GM19193 (cell line): ENCODE measurements around the gene HS6ST1.

ENCODE experiments used
- POLR2A ChIP-seq: IDR thresholded peaks from 4 replicates; pipeline ENCODE4 v1.6.1; 2011; ENCODE audit not compliant: insufficient read depth, insufficient read length; ENCODE audit errors: extremely low read depth

HS6ST1 gene, protein sequence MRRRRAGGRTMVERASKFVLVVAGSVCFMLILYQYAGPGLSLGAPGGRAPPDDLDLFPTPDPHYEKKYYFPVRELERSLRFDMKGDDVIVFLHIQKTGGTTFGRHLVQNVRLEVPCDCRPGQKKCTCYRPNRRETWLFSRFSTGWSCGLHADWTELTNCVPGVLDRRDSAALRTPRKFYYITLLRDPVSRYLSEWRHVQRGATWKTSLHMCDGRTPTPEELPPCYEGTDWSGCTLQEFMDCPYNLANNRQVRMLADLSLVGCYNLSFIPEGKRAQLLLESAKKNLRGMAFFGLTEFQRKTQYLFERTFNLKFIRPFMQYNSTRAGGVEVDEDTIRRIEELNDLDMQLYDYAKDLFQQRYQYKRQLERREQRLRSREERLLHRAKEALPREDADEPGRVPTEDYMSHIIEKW

DNA sequence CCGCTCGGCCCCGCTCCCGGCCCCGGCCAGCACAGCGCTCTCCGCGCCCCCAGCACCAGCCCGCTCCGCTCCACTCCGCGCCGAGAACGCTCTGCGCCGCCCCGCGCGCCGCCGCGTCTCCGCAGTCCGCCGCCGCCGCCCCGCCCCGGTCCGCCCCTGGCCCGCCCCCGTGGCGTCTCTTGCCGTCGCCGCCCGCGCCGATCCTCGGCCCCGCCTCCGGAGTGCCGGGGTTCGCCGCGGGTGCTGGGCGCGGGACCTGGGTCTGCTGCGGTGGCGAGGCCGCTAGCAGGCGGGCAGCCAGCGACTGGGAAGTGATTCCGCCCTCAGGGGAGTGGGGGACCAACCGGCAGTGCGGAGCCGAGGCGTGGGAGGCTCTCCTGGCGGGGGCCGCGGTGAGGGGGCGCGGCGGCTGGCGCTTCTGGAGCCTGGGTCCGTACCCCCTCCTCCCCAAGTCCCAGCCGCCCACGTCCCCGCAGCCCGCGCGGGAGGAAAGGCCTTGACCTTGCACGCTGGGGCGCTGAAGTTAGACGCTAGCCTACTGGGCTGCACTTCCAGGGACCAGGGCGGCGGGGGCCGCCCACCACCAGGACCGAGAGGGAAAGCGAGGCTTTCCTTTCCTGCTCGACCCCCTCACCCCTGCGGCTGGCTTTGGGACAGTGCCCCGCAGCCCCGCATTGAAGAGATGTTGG, at the start of gene HS6ST1:
Gene HS6ST1, minus strand, starts transcription at position 93 of the 689 bp plus-strand sequence. CDS start 305 bp downstream, outside the sequence.
- TF ChIP-seq POLR2A, result peak; percentile 54

DNA sequence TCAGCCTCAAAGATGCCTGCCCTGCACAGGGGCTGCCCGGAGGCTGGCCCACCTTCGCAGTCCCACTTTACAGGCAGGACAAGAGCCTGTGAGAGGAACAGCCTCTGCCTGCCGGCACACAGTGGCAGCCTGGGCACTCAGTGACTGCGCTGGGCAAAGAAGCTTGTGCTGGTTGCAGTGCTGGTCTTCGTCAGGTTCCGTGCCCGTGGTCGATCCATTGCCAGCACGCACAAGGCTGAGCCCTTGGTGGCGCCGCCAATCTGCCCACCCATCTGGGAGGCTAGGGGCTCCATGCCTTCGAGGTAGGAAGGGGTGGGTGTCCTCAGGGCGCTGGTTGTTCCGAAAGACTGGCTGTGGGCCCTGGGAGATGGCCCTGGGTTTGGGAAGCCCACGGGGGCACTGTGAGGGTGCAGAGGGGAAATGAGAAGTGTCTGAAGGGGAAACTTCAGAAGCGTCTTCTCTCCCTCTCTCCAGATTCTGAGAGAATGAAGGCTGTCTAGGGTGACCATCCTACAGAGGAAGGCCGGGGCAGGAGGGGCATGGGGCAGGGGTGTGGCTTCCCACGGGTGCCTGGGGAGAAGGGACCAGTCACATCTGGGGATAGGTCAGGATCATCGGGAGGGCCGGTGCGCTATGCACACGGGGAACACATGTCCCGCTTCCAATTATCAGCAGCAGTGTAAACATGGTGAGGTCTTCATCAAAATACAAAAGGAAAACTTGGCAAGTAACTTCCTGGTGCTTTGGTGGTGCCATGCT, 49.1 kb upstream of the HS6ST1 start:
- TF ChIP-seq POLR2A, result no peak

DNA sequence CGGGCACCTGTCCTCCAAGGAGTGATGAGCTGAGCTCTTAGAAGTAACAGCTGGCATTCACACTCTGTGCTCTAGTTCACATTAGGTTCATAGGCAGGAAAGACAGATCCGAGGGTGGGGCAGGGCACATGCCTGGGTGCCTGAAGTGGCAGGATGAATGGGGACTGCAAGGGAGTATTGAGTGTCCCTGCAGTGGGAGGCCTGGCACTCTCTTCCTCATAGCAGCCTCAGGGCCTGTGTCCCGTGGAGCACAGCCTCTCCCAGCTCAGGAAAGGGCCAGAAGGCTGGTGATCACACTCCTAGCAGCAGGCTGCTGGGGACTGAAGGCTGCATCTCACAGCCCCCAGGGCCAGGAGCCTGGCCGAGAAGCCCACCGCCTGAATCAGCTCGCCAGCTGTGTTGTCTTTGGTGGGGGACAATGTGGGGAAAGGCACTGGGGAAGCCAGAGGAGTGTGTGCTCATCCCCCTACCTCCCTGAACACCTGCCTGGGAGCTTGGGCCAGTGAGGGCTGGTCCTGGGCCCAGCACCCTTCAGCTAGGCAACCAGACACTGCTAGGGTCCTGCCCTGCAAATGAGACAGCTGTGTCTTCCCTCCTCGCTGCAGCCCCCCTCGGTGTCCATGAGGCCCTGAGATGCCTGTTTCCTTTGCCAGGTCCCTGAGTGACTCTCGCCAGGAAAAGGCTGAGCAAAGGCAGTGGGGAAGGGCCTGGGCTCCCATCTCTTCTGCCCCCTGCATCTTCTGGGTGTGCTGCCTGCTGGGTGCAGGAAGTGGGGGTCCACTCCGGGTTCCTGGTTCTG, 48.2 kb upstream of the HS6ST1 start:
- TF ChIP-seq POLR2A, result no peak

DNA sequence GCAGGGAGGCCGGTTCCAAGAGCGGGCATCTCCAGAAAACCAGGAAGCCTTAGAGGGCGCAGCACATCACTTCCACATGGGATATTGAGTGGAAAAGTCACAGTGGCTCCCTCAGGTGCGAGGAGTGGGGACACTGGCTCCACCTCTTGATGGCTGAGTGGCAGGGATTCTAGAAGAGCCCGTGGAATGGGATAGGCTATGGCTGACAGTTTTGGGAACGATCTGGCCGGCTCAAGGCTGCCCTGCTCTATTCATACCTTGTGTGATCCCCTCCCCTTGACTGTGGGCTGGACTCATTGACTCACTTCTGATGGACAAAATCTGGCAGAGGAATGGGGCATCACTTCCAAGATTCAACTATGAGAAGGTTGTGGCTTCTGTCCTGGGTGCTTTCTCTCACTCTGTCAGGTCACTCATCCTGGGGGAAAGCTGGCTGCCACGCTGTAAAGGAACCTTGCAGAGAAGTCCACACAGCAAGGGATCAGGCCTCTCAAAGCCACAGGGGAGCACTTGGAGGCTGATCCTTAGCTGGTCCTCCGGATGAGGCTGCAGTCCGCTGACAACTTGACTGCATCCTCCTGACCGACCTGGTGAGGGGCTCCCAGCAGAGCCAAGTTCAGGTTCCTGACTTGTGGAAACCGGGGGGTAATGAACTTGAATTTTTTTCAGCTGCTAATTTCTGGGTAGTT, 46.7 kb upstream of the HS6ST1 start:
- TF ChIP-seq POLR2A, result no peak

DNA sequence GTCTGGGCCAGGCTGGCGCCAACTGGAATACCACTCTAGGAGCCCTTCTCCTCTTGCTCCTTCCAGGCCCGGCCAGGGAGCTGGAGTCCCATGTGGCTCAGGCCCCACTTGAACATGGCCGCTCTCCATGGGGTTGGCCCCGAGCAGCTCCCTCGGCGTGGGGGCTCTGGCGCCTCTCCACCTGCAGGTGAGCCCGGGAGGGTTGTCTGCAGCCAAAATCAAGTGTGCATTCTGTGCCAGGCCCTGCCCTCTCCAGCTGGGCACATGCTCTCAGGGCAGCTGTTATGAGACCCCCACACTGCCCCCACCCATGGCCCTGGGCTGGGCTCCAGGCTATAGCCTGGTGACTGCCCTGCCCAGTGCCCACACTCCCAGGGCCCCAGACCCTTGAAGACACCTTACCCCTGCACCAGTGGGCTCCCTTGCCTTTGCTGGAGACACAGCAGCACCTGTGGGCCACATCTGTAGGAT, 45.8 kb upstream of the HS6ST1 start:
- TF ChIP-seq POLR2A, result no peak

DNA sequence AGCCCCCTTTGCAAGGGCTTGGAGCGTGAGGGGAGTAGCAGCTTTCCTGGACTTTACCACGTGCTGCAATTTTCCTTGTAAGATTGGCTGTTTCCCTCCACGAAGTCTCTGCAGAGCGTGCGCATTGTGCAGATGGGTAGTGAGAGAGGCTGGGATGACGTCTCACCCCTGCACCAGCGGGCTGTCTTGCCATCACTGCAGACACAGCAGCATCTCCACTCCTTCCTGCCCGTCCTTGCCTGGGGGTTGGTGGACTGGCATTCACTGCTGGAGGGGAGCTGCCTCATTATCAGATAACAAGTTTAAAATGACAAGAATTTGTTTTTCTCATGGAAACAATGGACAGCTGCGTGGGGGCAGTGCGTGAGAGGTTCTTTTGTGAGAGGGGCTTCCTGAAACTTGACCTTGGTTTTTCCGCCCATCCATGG, 45.3 kb upstream of the HS6ST1 start:
- TF ChIP-seq POLR2A, result no peak

DNA sequence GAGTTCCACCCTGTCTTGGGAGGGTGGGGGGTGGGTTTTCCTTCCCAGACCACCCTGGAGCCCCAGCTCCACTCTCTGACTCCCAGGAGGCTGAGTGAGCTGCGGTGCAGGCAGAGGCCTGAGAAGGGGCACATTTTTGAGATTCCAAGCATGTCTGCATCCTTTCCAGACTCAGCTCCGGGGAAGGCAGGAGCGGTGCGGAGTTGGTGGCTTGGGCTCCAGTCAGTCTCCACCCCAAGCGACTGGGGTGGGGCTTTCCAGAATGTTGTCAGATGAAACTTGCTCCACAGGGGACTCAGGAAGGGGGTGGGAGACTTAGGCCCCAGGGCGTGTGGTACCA, 44.2 kb upstream of the HS6ST1 start:
- no peak for TF ChIP-seq POLR2A

DNA sequence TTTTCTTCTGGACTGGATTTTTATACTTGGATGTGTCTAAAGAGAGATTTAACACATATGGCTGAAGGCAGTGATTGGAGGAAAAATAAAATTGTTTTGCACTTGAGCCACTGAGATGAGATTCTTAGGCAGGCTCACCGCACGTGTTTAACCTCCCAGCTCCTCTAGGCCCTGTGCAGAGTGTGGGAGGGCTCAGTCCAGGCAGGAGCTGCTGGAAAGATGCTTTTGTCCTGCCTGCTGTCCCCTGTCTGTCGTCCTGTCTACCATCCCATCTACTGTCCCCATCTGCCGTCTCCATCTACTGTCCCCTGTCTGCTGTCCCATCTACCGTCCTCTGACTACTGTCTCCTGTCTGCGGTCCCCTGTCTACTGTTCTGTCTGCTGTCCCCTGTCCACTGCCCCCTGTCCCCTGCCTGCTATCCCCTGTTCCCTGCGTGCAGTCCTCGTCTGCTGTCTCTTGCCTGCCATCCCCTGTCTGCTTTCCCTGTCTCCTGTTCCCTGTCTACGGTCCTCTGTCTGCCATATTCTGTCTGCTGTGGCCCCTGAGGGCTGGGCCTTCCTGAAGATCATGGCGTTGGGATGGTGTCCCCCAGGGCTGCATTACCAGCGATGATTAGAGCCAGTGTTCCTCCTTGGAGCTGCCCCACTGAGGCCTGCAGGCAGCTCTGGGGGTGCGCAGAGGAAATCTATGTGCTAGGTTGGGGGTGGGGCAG, 43.7 kb upstream of the HS6ST1 start:
- TF ChIP-seq POLR2A, result no peak

DNA sequence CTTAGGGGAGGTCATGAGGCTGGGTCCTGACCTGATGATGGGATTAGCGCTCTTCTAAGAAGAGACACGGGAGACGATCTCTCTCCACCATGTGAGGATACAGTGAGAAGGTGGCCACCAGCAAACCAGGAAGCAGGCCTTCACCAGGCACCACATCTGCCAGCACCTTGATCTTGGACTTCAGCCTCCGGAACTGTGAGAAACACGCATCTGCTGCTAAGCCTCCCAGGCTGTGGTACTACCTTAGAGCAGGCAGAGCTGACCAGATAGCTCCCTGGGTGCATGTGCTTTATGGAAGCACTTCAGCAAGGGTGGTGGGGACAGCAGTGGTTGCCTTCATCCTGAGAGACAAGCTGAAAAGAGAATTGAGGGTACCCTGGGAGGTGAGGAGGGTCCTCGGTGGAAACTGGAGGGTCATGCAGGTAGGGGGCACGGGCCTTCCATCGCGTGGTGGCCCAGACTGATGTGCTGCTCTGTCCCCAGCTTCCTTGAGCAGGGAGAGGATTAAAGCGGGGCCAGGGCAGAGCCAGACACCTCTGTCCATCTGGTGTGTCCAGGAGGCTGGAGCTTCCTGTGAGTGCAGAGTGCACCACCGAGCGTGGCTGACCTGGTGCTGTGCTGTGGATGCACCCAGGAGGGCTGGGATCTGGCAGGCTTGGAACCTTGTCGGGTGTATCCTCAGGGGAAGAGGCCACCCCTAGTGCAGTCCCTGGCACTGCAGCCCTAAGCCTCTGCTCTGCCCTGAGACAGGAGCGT, 42.9 kb upstream of the HS6ST1 start:
- no peak for TF ChIP-seq POLR2A

DNA sequence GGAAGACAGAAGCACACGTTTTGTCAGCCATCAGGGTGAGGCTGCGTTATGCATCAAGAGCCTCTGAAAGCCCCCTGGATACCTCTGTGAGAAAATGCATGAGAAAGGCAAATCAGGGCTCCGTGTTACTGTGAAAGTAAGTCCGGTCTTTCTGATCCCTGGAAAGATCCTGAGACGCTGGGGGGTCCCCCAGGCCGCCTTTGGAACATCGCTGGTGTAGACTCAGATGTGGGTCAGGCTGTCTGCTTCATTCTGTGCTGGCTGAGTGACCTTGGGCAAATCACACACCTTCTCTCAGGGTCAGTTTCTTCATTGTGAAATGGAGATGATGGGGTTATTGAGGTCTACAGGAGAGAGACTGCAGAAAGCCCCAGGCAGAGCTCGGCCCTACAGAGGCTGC, 42.0 kb upstream of the HS6ST1 start:
- TF ChIP-seq POLR2A, result no peak

DNA sequence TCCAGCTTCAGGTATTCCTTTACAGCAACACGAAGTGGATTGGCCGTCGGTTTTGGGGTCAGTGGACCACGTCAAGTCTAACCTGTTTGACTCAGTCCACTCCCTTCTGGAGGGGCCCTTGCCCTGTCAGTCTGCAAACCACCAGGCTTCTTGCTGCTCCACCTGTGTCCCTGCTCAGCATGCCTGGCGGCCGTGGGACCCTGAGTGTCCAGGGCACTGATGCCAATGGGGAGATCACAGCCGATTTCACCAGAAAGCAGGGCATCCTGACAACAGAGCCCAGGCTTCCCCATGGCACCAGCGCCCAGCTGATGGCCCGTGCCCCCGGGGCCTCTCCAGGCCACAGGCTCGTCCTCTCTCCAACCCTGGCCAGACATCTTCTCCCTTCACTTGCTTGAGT, 41.2 kb upstream of the HS6ST1 start:
- TF ChIP-seq POLR2A, result no peak

DNA sequence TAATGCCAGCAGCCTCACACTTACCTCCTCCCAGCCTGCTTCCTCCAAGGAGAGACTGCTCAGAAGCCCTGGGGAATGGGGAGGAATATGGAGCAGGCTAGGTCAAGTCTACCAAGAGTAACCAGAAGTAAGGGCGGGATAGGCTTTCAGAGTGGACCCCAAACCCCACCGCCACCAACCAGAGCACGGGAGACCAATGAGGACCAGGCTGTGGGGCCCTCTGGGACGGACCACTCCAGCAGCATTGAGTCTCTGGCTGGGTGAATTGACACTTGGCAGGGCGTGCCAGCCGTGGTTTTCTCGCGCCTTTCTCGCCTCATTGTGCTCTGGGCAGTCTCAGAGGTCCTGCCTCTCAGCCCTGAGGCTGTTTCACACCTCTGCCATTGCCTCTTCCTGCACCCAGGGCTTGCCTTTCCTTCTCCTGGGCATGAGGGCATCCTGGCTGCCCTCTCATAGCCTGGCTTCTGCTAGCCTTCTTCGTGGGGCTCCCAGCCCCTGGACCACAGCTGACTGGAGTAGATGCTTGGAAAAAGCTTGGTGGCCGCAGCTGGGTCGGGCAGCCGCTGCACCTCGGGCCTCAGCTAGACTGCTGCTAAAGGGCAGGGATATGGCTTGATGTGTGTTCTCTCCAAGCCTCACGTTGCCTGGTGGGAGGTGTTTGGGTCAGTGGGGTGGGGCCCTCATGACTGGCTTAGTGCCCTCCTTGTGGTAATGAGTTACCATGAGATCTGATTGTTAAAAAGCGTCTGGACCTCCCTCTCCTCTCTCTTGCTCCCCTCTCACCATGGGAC, 40.5 kb upstream of the HS6ST1 start:
- no peak for TF ChIP-seq POLR2A
